SK-N-SH (cell line): Measurements from ENCODE around the gene FMNL1.

Source experiments
- CTCF ChIP-seq: fragments of 200-600 bp; sonication (generic); IDR thresholded peaks from 2 replicates; pipeline ENCODE4 v1.6.1; 2017; ENCODE audit warnings: antibody characterized with exemption, mild to moderate bottlenecking, moderate library complexity
- ELF1 ChIP-seq: IDR thresholded peaks from 2 replicates; pipeline ENCODE4 v1.4.0; 2012
- REST ChIP-seq: IDR thresholded peaks from 2 replicates; pipeline ENCODE4 v1.6.1; 2012; ENCODE audit warnings: mild to moderate bottlenecking, low read depth, low read length, moderate library complexity

- TF ChIP-seq CTCF: no peak
- TF ChIP-seq ELF1: no peak
- TF ChIP-seq REST: no peak
Measured at GRCh38 chr17:45263477-45263860, 41.8 kb downstream of the FMNL1 start.
